WTC11 (cell line): ENCODE measurements around the gene CYLD. TPM values are rescaled to one million over a fixed set of nuclear protein-coding genes. Genes with fewer than 3 reads are reported as not detected.

Experiments
- ATAC-seq: fragments of 200-7000 bp; cut with Tn5 transposase; 2 replicates; pipeline ENCODE4 v1.10.0; 2021; ENCODE audit warnings: mild to moderate bottlenecking, moderate library complexity
- CTCF ChIA-PET: fragments of 300-600 bp; sonication (Branson Sonifier 250); formaldehyde crosslinking; loops from one replicate; lab custom pipeline; 2021; ENCODE audit warnings: antibody characterized with exemption; lab: Charles Lee
- POLR2A ChIA-PET: fragments of 350-600 bp; sonication (Branson Sonifier 250); formaldehyde crosslinking; loops from one replicate; lab custom pipeline; 2021; ENCODE audit warnings: antibody characterized with exemption; lab: Charles Lee
- DNase-seq: peaks from one replicate; pipeline ENCODE4 v3.0.0; 2021; ENCODE audit warnings: low spot score
- H3K27ac Mint-ChIP-seq: 2 replicates; pipeline ENCODE4 v1.8.0; 2021; ENCODE audit warnings: mixed read lengths
- H3K27me3 Mint-ChIP-seq: 2 replicates; pipeline ENCODE4 v1.8.0; 2021; ENCODE audit warnings: low read depth, mild to moderate bottlenecking, moderate library complexity, mixed read lengths
- H3K36me3 Mint-ChIP-seq: 2 replicates; pipeline ENCODE4 v1.8.0; 2021; ENCODE audit warnings: mixed read lengths
- H3K4me1 Mint-ChIP-seq: 2 replicates; pipeline ENCODE4 v1.8.0; 2022; ENCODE audit warnings: mixed read lengths
- H3K4me3 Mint-ChIP-seq: 2 replicates; pipeline ENCODE4 v1.8.0; 2021; ENCODE audit warnings: mild to moderate bottlenecking, moderate library complexity, mixed read lengths
- H3K9me3 Mint-ChIP-seq: 2 replicates; pipeline ENCODE4 v1.8.0; 2021; ENCODE audit warnings: mixed read lengths
- CREB1 ChIP-seq: sonication (generic); formaldehyde crosslinking; IDR thresholded peaks from 2 replicates; pipeline ENCODE4 v1.8.0; 2023; ENCODE audit warnings: mild to moderate bottlenecking, missing genetic modification reagents
- CREM ChIP-seq: sonication (generic); formaldehyde crosslinking; IDR thresholded peaks from 2 replicates; pipeline ENCODE4 v1.8.1; 2022; ENCODE audit warnings: mild to moderate bottlenecking, missing genetic modification reagents, moderate library complexity
- E2F4 ChIP-seq: sonication (generic); formaldehyde crosslinking; IDR thresholded peaks from 2 replicates; pipeline ENCODE4 v1.8.1; 2022; ENCODE audit warnings: low read depth, mild to moderate bottlenecking, moderate library complexity, missing genetic modification reagents, borderline replicate concordance
- FOXJ3 ChIP-seq: sonication (generic); formaldehyde crosslinking; IDR thresholded peaks from 2 replicates; pipeline ENCODE4 v1.9.0; 2021; ENCODE audit warnings: missing genetic modification reagents, mild to moderate bottlenecking, borderline replicate concordance
- FOXP1 ChIP-seq: sonication (generic); formaldehyde crosslinking; IDR thresholded peaks from 2 replicates; pipeline ENCODE4 v1.8.0; 2022; ENCODE audit warnings: missing genetic modification reagents, mild to moderate bottlenecking, moderate library complexity, borderline replicate concordance
- IRF1 ChIP-seq: sonication (generic); formaldehyde crosslinking; IDR thresholded peaks from 2 replicates; pipeline ENCODE4 v1.8.0; 2023; ENCODE audit warnings: missing genetic modification reagents
- MAX ChIP-seq: sonication (generic); formaldehyde crosslinking; IDR thresholded peaks from 2 replicates; pipeline ENCODE4 v1.8.0; 2022; ENCODE audit warnings: mild to moderate bottlenecking, missing genetic modification reagents
- NR1H2 ChIP-seq: sonication (generic); formaldehyde crosslinking; IDR thresholded peaks from 2 replicates; pipeline ENCODE4 v1.9.0; 2021; ENCODE audit warnings: mild to moderate bottlenecking, moderate library complexity, missing genetic modification reagents
- NR3C1 ChIP-seq: sonication (generic); formaldehyde crosslinking; conservative IDR thresholded peaks from 2 replicates; pipeline ENCODE4 v1.8.1; 2023; ENCODE audit warnings: low read depth, mild to moderate bottlenecking, missing genetic modification reagents
- OVOL2 ChIP-seq: fragments of 250-450 bp; sonication (Bioruptor Pico); IDR thresholded peaks from 2 replicates; pipeline ENCODE4 v1.9.0; 2021; ENCODE audit warnings: mild to moderate bottlenecking, borderline replicate concordance
- PRDM15 ChIP-seq: sonication (generic); formaldehyde crosslinking; IDR thresholded peaks from 2 replicates; pipeline ENCODE4 v1.8.0; 2022; ENCODE audit warnings: missing genetic modification reagents
- STAT6 ChIP-seq: sonication (generic); formaldehyde crosslinking; conservative IDR thresholded peaks from 2 replicates; pipeline ENCODE4 v1.8.1; 2023; ENCODE audit warnings: mild to moderate bottlenecking, low read depth, missing genetic modification reagents, moderate library complexity
- TEAD1 ChIP-seq: sonication (generic); formaldehyde crosslinking; IDR thresholded peaks from 2 replicates; pipeline ENCODE4 v1.8.0; 2022; ENCODE audit warnings: mild to moderate bottlenecking, missing genetic modification reagents
- TP53 ChIP-seq: sonication (generic); formaldehyde crosslinking; IDR thresholded peaks from 2 replicates; pipeline ENCODE4 v1.8.1; 2023; ENCODE audit warnings: mild to moderate bottlenecking, missing genetic modification reagents
- total RNA-seq: library from RNA; stranded (reverse); gene quantifications from 3 replicates; pipeline ENCODE4 v1.2.3, GENCODE V29; 2021

Gene CYLD
- total RNA-seq, 1 experiment from 2014 or later: 10.8 TPM

GRCh38 chr16:50692999-50693781 lies 48.7 kb upstream of the CYLD start, which contains the start of gene NOD2:
Gene NOD2, plus strand, starts transcription at chr16:50693606. Its CDS starts 5,890 bp downstream, at chr16:50699496.
- TF ChIP-seq IRF1 (CRISPR knock-in tag) (no peak), MAX (CRISPR knock-in tag) (no peak), TEAD1 (CRISPR knock-in tag) (no peak), E2F4 (CRISPR knock-in tag) (no peak), NR1H2 (CRISPR knock-in tag) (no peak), PRDM15 (CRISPR knock-in tag) (0 out of 2 replicates have a peak, but pooled peaks have one; percentile 45), FOXP1 (CRISPR knock-in tag) (0 out of 2 replicates have a peak, but pooled peaks have one; percentile 50), STAT6 (no peak), NR3C1 (CRISPR knock-in tag) (no peak), FOXJ3 (CRISPR knock-in tag) (no peak), TP53 (no peak), OVOL2 (CRISPR knock-in tag) (no peak)
- H3K27me3 Mint-ChIP-seq: peaks cover 30% of the 10 kb centered on the region
- H3K27ac Mint-ChIP-seq: no peak within 1 kb of the TSS
- CTCF ChIA-PET: no interaction called here
- no peaks in the 10 kb centered on the region for H3K4me1 Mint-ChIP-seq
- POLR2A ChIA-PET: no interaction called here
- peak within 1 kb of the TSS; percentile 64 for H3K4me3 Mint-ChIP-seq
- peak; percentile 52 for DNase-seq
- no peaks in the 10 kb centered on the region for H3K36me3 Mint-ChIP-seq
- ATAC-seq: peak; percentile 93
- no peaks in the 10 kb centered on the region for H3K9me3 Mint-ChIP-seq

GRCh38 chr16:50694206-50694605 lies 47.7 kb upstream of the CYLD start:
- DNase-seq: no peak
- TF ChIP-seq CREB1 (no peak), CREM (CRISPR knock-in tag) (no peak)
- Mint-ChIP-seq H3K27me3 (peaks cover 32% of the 10 kb centered on the region), H3K9me3 (no peaks in the 10 kb centered on the region), H3K4me1 (no peaks in the 10 kb centered on the region), H3K27ac (no peak overlapping the region), H3K4me3 (peak overlapping the region; percentile 57), H3K36me3 (no peaks in the 10 kb centered on the region)
- CTCF ChIA-PET: interaction anchor here (1.3 kb wide), 1 partner anchor 19 kb away, joined by 3 read pairs; no protein-coding TSS in a partner anchor
- POLR2A ChIA-PET: no interaction called here
- no peak for ATAC-seq
